Common myeloid progenitor, CD34-positive (primary cell): ENCODE measurements around the gene TMEM30A.

Experiments
- CTCF ChIA-PET: fragments of 350-600 bp; sonication (Branson Sonifier 250); formaldehyde crosslinking; loops from one replicate; lab custom pipeline; 2021; ENCODE audit warnings: antibody characterized with exemption; lab: Charles Lee
- POLR2A ChIA-PET: fragments of 350-600 bp; sonication (Branson Sonifier 250); formaldehyde crosslinking; loops from one replicate; lab custom pipeline; 2021; ENCODE audit warnings: antibody characterized with exemption; lab: Charles Lee
- DNase-seq, 3 donors: peaks; one replicate each; pipeline versions ENCODE4 v3.0.0 to v3.0.0-alpha.2; 2013
- H3K27ac ChIP-seq, 2 experiments: 1 replicate in 1 of 2; 2 replicates in 1 of 2; pipeline ENCODE4 v1.7.0; 2013; ENCODE audit warnings: inconsistent platforms in 2 of 2, low read length in 2 of 2, mild to moderate bottlenecking in 2 of 2, low read depth in 1 of 2, moderate library complexity in 1 of 2; ENCODE audit not compliant: severe bottlenecking in 2 of 2, insufficient read depth in 1 of 2, poor library complexity in 1 of 2
- H3K27me3 ChIP-seq, 5 experiments: replicated peaks in 2 of 5; 1 replicate in 3 of 5; 2 replicates in 2 of 5; pipeline versions ENCODE4 v1.6.1 to v1.7.0; 2013; ENCODE audit warnings: low read length in 4 of 5, mild to moderate bottlenecking in 2 of 5, moderate library complexity in 2 of 5, inconsistent platforms in 1 of 5; ENCODE audit not compliant: insufficient read depth in 5 of 5, control insufficient read depth in 4 of 5
- H3K36me3 ChIP-seq, 4 experiments: 1 replicate in 2 of 4; 2 replicates in 2 of 4; pipeline versions ENCODE4 v1.6.1 to v1.7.0; 2013; ENCODE audit warnings: low read length in 3 of 4, control low read depth in 1 of 4, mild to moderate bottlenecking in 1 of 4; ENCODE audit not compliant: control insufficient read depth in 4 of 4, insufficient read depth in 4 of 4
- H3K4me1 ChIP-seq, 4 experiments: 1 replicate in 3 of 4; 2 replicates in 1 of 4; pipeline versions ENCODE4 v1.6.1 to v1.7.1; 2013; ENCODE audit warnings: low read length in 3 of 4, mild to moderate bottlenecking in 3 of 4, control low read depth in 1 of 4, inconsistent platforms in 1 of 4, moderate library complexity in 1 of 4; ENCODE audit not compliant: control insufficient read depth in 4 of 4, insufficient read depth in 4 of 4; ENCODE audit errors: control extremely low read depth in 1 of 4
- H3K4me3 ChIP-seq, 7 experiments: 1 replicate in 4 of 7; 2 replicates in 3 of 7; pipeline versions ENCODE4 v1.5.1 to v1.7.0; 2013; ENCODE audit warnings: mild to moderate bottlenecking in 7 of 7, low read length in 6 of 7, moderate library complexity in 6 of 7, inconsistent platforms in 2 of 7, low read depth in 2 of 7, control low read depth in 1 of 7; ENCODE audit not compliant: insufficient read depth in 4 of 7, control insufficient read depth in 1 of 7; ENCODE audit errors: extremely low read depth in 1 of 7
- H3K9me3 ChIP-seq, 5 experiments: 1 replicate in 4 of 5; 2 replicates in 1 of 5; pipeline versions ENCODE4 v1.6.1 to v1.7.1; 2013; ENCODE audit warnings: low read length in 4 of 5, mild to moderate bottlenecking in 2 of 5, inconsistent platforms in 1 of 5, low read depth in 1 of 5, moderate library complexity in 1 of 5; ENCODE audit not compliant: control insufficient read depth in 4 of 5, insufficient read depth in 2 of 5; ENCODE audit errors: control extremely low read depth in 1 of 5
- WGBS: methylation state at CpG from one replicate; pipeline ENCODE4 v1.1.5; 2013; ENCODE audit not compliant: insufficient coverage; 5-methylcytosine and 5-hydroxymethylcytosine counted together

TMEM30A gene

GRCh38 chr6:75215291-75215690 lies 69.3 kb downstream of the TMEM30A start:
- WGBS: 95% methylated on average over 4 of the region's 4 CpGs
- DNase-seq: no peak
- Histone ChIP-seq H3K9me3 (no peaks in the 10 kb centered on the region), H3K36me3 (no peaks in the 10 kb centered on the region), H3K4me1 (peaks cover 0 to 12% (median 4%) of the 10 kb centered on the region in 4 experiments), H3K27ac (no peak overlapping the region), H3K27me3 (peaks cover 0 to 4% (median 0%) of the 10 kb centered on the region in 5 experiments), H3K4me3 (no peak overlapping the region)
- ChIA-PET POLR2A (no interaction called here), CTCF (interaction anchor here (1.3 kb wide), 1 partner anchor 9 kb away, joined by 4 read pairs; the partner anchor contains the start of gene COL12A1)

DNA sequence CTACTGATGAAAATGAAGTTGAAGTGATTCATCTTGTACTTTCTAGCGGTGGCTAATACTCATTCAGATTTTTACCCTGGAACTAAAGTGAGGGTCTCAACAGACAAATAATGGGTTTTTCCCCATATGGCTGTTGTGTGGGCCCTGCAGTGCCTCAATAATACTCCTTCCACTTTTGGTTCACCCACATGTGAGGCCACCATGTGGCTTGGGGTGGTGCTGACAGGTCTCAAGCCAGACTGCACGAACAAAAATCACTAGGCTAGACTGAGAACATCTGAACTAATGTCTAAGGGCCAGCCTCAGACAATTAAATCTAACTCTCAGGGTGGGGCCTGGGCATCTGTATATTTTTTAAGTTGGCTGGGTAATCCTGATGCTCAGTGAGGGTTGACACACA lies 70.9 kb downstream of the TMEM30A start:
- Histone ChIP-seq H3K27me3 (peaks cover 0 to 5% (median 1%) of the 10 kb centered on the region in 5 experiments), H3K4me3 (no peak overlapping the region), H3K4me1 (peaks cover 0 to 14% (median 5%) of the 10 kb centered on the region in 4 experiments), H3K27ac (no peak overlapping the region), H3K9me3 (no peaks in the 10 kb centered on the region), H3K36me3 (no peaks in the 10 kb centered on the region)
- DNase-seq: peak in 2 of 3 donors; percentile 19 to 21
- CTCF ChIA-PET: no interaction called here
- 67% methylated on average over 1 of the region's 2 CpGs for WGBS
- POLR2A ChIA-PET: no interaction called here

DNA sequence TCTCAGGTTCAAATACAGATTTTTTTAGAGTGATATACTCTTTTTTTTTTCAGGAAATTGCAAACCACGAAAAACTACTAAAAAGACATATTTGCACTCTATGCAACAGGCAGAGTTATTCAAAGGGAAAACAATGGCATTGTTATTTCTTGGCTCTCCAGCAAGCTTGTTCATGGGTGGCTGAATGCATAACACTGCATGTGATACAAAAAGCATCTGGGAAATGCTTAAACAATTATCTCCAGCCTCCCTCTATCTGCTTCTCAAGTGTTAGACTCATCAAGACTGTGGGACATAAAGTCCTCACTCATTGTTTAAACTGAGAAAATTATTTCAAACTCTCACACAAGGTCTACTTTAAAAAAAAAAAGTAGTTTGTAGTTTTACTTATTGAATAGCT lies 71.5 kb downstream of the TMEM30A start:
- no CpG with 5 or more reads among the region's 1 CpG for WGBS
- CTCF ChIA-PET: no interaction called here
- Histone ChIP-seq H3K27me3 (peaks cover 0 to 11% (median 7%) of the 10 kb centered on the region in 5 experiments), H3K27ac (no peak overlapping the region), H3K4me1 (peaks cover 0 to 20% (median 10%) of the 10 kb centered on the region in 4 experiments), H3K4me3 (no peak overlapping the region), H3K9me3 (no peaks in the 10 kb centered on the region), H3K36me3 (no peaks in the 10 kb centered on the region)
- no peak for DNase-seq
- POLR2A ChIA-PET: no interaction called here

DNA sequence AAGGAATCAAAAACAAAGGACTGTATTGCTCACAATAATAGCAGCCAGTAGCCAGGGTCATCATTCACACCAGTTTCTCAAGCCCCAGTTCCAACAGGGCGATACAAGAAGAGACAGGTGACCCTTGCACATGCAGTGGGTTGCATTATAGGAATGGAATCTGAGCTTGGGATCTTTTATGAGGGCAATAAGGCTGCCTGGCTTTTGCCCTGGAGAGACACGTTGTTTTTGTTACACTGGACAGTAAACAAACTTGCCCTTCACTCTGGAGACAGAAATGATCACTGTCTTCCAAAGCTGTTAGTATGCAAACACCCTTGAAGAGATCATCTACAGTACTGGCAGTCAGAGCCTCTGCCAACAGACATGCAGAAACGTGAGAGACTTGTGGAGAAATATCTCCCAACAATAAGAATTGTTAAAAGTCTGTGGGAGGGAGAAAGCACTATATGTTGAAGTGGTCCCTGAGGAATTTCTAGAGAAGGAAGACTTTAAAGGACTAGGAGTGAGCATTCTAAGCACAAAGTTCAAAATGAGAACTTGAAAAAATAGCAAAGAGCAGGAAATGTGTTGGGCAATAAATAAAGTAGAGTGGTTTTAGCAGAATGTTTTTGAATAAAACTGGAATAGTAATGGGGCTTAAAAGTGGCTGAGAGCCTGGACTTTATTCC lies 72.5 kb downstream of the TMEM30A start:
- Histone ChIP-seq H3K9me3 (no peaks in the 10 kb centered on the region), H3K27me3 (peaks cover 0 to 20% (median 18%) of the 10 kb centered on the region in 5 experiments), H3K4me3 (no peak overlapping the region), H3K4me1 (peaks cover under 1 to 30% (median 21%) of the 10 kb centered on the region in 4 experiments), H3K27ac (no peak overlapping the region), H3K36me3 (no peaks in the 10 kb centered on the region)
- DNase-seq: no peak
- ChIA-PET POLR2A (interaction anchor here (0.5 kb wide), 1 partner anchor 1538 kb away, joined by 3 read pairs; no protein-coding TSS in a partner anchor), CTCF (interaction anchor here (0.6 to 5.8 kb wide), 14 partner anchors 9 to 1480 kb away, joined by 3 to 63 read pairs (median 4); partner anchors contain the start of gene COX7A2)
- WGBS: 100% methylated on average over 1 of the region's 3 CpGs

- Histone ChIP-seq H3K9me3 (no peaks in the 10 kb centered on the region), H3K27ac (no peak overlapping the region), H3K4me1 (peaks cover 3 to 40% (median 29%) of the 10 kb centered on the region in 4 experiments), H3K36me3 (no peaks in the 10 kb centered on the region), H3K4me3 (no peak overlapping the region), H3K27me3 (peaks cover 0 to 27% (median 26%) of the 10 kb centered on the region in 5 experiments)
- DNase-seq: peak; percentile 76 to 85 (median 80)
- ChIA-PET CTCF (interaction anchor here (0.6 to 5.8 kb wide), 26 partner anchors 7 to 1479 kb away, joined by 3 to 63 read pairs (median 4); partner anchors contain the start of gene COX7A2), POLR2A (interaction anchor here (0.6 kb wide), 1 partner anchor 1453 kb away, joined by 4 read pairs; no protein-coding TSS in a partner anchor)
- WGBS: 100% methylated on average over 2 of the region's 10 CpGs
Measured at GRCh38 chr6:75210885-75211739, 73.5 kb downstream of the TMEM30A start.

DNA sequence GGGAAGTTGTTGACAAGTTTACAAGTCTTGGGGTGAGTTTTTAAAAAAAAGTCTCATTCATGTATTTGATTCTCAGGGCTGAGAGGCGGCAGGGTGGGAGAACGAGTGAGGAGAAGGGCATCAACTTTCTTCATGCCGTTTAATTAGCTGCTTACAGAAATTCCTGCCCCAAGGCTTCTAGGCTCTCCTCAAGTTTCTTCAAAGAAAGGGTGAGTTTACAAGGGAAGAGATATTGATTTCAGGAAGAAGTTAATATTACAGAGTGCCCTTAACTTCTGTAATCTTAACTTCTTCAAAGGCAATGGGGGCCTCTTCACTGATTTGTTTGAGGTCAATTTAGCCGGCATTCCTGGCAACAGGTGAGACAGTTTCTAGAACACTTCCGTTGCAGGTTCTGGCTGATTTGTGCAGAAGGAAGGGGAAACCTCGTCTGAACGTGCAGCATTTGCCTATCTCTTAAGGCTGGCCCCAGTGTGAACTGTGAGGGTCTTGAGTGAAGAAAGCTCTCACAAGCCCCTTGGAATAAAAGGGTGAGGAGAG lies 75.3 kb downstream of the TMEM30A start:
- DNase-seq: no peak
- CTCF ChIA-PET: interaction anchor here (1.0 to 5.8 kb wide), 28 partner anchors 9 to 1537 kb away, joined by 3 to 63 read pairs (median 6); partner anchors contain the start of gene COX7A2
- WGBS: 43% methylated on average over 6 of the region's 7 CpGs
- H3K27me3 ChIP-seq: peaks cover 0 to 46% (median 40%) of the 10 kb centered on the region in 5 experiments
- peaks cover 3 to 58% (median 45%) of the 10 kb centered on the region in 4 experiments for H3K4me1 ChIP-seq
- H3K9me3 ChIP-seq: no peaks in the 10 kb centered on the region
- peak overlapping the region in 1 of 7 experiments; percentile 27 for H3K4me3 ChIP-seq
- POLR2A ChIA-PET: no interaction called here
- H3K27ac ChIP-seq: no peak overlapping the region
- no peaks in the 10 kb centered on the region for H3K36me3 ChIP-seq
